ENCODE data around the gene PACS1.

Gene PACS1

DNA sequence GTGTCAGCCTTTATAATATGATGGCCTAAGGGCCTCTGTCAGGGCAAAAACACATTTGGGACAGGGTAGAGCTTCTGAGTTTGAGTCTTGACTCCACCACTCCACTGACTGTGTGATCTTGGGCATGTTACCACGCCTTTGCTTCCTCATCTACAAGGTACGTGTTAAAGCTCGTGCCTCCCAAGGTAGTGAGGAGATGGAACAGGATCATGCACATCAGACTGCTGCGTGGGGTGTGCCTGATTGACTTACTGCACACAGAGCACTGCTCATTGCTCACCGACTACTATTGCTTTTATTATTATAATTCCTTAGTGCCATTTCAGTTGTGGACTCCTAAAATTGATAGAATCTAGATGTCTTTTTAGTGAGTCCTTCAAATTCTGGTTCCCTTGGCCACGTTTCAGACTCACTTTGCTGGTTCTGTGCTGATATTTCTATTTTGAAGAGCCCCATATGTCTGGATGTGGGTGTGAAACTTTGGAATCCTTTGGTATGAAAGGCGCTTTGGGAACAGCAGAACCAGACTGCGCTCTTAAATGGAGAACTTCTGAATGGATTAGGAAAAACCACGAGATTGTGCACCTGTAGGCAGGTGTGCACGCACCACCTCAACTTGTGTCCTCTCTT lies 154.3 kb downstream of the PACS1 start:
- Histone ChIP-seq H3K4me1 (ENCODE audit: control insufficient read depth, insufficient read depth, low read length) (peaks cover 2% of the 10 kb centered on the region; the same call in 1 of the 2 replicates), H3K36me3 (ENCODE audit: control insufficient read depth, insufficient read depth, low read length) (0 out of 2 replicates have a peak, but pooled peaks cover 3% of the 10 kb centered on the region), H3K27me3 (ENCODE audit: control insufficient read depth, insufficient read depth, low read length) (no peaks in the 10 kb centered on the region), H3K27ac (ENCODE audit: low read length) (no peak overlapping the region), H3K4me3 (ENCODE audit: low read length) (no peak overlapping the region), H3K9me3 (ENCODE audit: control insufficient read depth, insufficient read depth, low read length) (no peaks in the 10 kb centered on the region)
- WGBS (ENCODE audit: insufficient coverage, insufficient read length) = no CpG with 5 or more reads among the region's 10 CpGs
- DNase-seq (ENCODE audit: low read depth, low spot score) = no peak

GRCh38 chr11:66225066-66225465 lies 155.0 kb downstream of the PACS1 start:
- Histone ChIP-seq H3K4me3 (ENCODE audit: low read length) (no peak overlapping the region), H3K4me1 (ENCODE audit: control insufficient read depth, insufficient read depth, low read length) (peaks cover 2% of the 10 kb centered on the region; the same call in 1 of the 2 replicates), H3K9me3 (ENCODE audit: control insufficient read depth, insufficient read depth, low read length) (no peaks in the 10 kb centered on the region), H3K27ac (ENCODE audit: low read length) (no peak overlapping the region), H3K27me3 (ENCODE audit: control insufficient read depth, insufficient read depth, low read length) (no peaks in the 10 kb centered on the region), H3K36me3 (ENCODE audit: control insufficient read depth, insufficient read depth, low read length) (no peaks in the 10 kb centered on the region)
- no CpG with 5 or more reads among the region's 2 CpGs for WGBS (ENCODE audit: insufficient coverage, insufficient read length)
- DNase-seq (ENCODE audit: low read depth, low spot score) = no peak

DNA sequence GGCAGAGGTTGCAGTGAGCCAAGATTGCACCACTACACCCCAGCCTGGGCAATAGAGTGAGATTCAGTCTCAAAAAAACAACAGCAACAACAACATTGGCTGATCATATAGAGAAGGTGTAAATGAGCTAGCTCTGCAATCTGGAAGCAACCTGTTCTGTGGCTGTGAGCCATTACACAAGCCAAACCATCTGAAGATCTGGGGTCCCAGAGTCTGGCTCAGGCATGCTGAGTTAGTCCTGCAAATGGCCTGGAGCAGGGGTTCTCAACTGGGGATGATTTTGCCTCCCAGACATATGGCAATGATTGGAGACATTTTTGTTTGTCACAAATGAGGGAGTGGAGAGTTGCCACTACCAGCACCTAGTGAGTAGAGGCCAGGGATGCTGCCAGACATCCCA lies 156.0 kb downstream of the PACS1 start:
- H3K27me3 ChIP-seq (ENCODE audit: control insufficient read depth, insufficient read depth, low read length) = no peaks in the 10 kb centered on the region
- H3K9me3 ChIP-seq (ENCODE audit: control insufficient read depth, insufficient read depth, low read length) = no peaks in the 10 kb centered on the region
- H3K4me3 ChIP-seq (ENCODE audit: low read length) = no peak overlapping the region
- no peak overlapping the region for H3K27ac ChIP-seq (ENCODE audit: low read length)
- no peaks in the 10 kb centered on the region for H3K36me3 ChIP-seq (ENCODE audit: control insufficient read depth, insufficient read depth, low read length)
- no peak for DNase-seq (ENCODE audit: low read depth, low spot score)
- peaks cover 2% of the 10 kb centered on the region; the same call in 1 of the 2 replicates for H3K4me1 ChIP-seq (ENCODE audit: control insufficient read depth, insufficient read depth, low read length)

- no peaks in the 10 kb centered on the region for H3K9me3 ChIP-seq (ENCODE audit: control insufficient read depth, insufficient read depth, low read length)
- no peaks in the 10 kb centered on the region for H3K36me3 ChIP-seq (ENCODE audit: control insufficient read depth, insufficient read depth, low read length)
- DNase-seq (ENCODE audit: low read depth, low spot score) = no peak
- WGBS (ENCODE audit: insufficient coverage, insufficient read length) = no CpG with 5 or more reads among the region's 5 CpGs
- no peaks in the 10 kb centered on the region for H3K27me3 ChIP-seq (ENCODE audit: control insufficient read depth, insufficient read depth, low read length)
- no peak overlapping the region for H3K4me3 ChIP-seq (ENCODE audit: low read length)
- H3K27ac ChIP-seq (ENCODE audit: low read length) = no peak overlapping the region
- no peaks in the 10 kb centered on the region for H3K4me1 ChIP-seq (ENCODE audit: control insufficient read depth, insufficient read depth, low read length)
These were observed 157.6 kb downstream of the PACS1 start for GRCh38 chr11:66227700-66228099.

GRCh38 chr11:66228521-66228920 lies 158.4 kb downstream of the PACS1 start:
- H3K36me3 ChIP-seq (ENCODE audit: control insufficient read depth, insufficient read depth, low read length) = no peaks in the 10 kb centered on the region
- H3K27me3 ChIP-seq (ENCODE audit: control insufficient read depth, insufficient read depth, low read length) = no peaks in the 10 kb centered on the region
- H3K27ac ChIP-seq (ENCODE audit: low read length) = no peak overlapping the region
- no CpG with 5 or more reads among the region's 6 CpGs for WGBS (ENCODE audit: insufficient coverage, insufficient read length)
- H3K4me1 ChIP-seq (ENCODE audit: control insufficient read depth, insufficient read depth, low read length) = no peaks in the 10 kb centered on the region
- peak; percentile 9 for DNase-seq (ENCODE audit: low read depth, low spot score)
- H3K4me3 ChIP-seq (ENCODE audit: low read length) = no peak overlapping the region
- no peaks in the 10 kb centered on the region for H3K9me3 ChIP-seq (ENCODE audit: control insufficient read depth, insufficient read depth, low read length)

DNA sequence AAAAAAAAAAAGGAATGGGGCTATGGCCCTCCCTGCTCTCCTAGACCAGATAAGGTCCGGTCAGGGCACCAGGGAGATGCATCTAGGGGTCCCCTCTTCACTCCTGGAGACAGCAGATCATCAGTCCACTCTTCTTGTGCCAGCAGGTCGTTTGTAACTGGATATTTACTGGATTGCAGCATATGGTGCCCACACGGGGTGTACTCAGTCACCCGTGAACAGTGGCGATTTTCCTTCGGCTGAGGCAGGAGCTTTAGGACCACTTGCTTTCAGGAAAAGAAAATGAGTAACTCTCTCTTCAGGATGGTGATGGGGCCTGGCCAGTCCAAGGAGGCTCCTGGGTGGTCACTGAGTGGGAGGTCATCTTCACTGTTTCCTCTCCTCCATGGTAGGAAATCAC lies 160.1 kb downstream of the PACS1 start:
- WGBS (ENCODE audit: insufficient coverage, insufficient read length) = no CpG with 5 or more reads among the region's 6 CpGs
- peaks cover 4% of the 10 kb centered on the region; the same call in 1 of the 2 replicates for H3K36me3 ChIP-seq (ENCODE audit: control insufficient read depth, insufficient read depth, low read length)
- H3K4me3 ChIP-seq (ENCODE audit: low read length) = no peak overlapping the region
- no peaks in the 10 kb centered on the region for H3K27me3 ChIP-seq (ENCODE audit: control insufficient read depth, insufficient read depth, low read length)
- no peak overlapping the region for H3K27ac ChIP-seq (ENCODE audit: low read length)
- H3K9me3 ChIP-seq (ENCODE audit: control insufficient read depth, insufficient read depth, low read length) = no peaks in the 10 kb centered on the region
- no peaks in the 10 kb centered on the region for H3K4me1 ChIP-seq (ENCODE audit: control insufficient read depth, insufficient read depth, low read length)
- DNase-seq (ENCODE audit: low read depth, low spot score) = no peak

DNA sequence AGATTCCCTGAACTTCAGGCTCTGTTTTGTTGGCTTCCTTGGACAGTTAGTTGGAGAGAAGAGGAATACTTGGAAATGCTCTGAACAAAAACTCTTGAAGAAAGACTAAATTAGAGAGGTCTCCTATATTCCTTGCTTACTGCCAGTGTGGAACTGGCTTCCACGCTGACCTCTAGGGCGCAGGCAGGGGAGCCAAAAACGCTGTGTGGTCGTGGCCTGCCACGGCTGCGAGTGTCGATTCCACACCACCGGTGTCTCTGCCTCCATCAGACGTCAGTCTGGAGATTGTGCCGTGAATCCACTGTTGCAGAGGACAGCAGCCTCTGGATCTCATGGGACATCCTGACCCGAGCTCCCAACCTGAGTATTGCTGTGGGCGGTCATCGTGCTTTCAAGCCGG lies 160.9 kb downstream of the PACS1 start:
- no peak overlapping the region for H3K27ac ChIP-seq (ENCODE audit: low read length)
- peaks cover 4% of the 10 kb centered on the region; the same call in 1 of the 2 replicates for H3K36me3 ChIP-seq (ENCODE audit: control insufficient read depth, insufficient read depth, low read length)
- WGBS (ENCODE audit: insufficient coverage, insufficient read length) = no CpG with 5 or more reads among the region's 14 CpGs
- no peaks in the 10 kb centered on the region for H3K4me1 ChIP-seq (ENCODE audit: control insufficient read depth, insufficient read depth, low read length)
- H3K4me3 ChIP-seq (ENCODE audit: low read length) = no peak overlapping the region
- DNase-seq (ENCODE audit: low read depth, low spot score) = no peak
- no peaks in the 10 kb centered on the region for H3K9me3 ChIP-seq (ENCODE audit: control insufficient read depth, insufficient read depth, low read length)
- no peaks in the 10 kb centered on the region for H3K27me3 ChIP-seq (ENCODE audit: control insufficient read depth, insufficient read depth, low read length)

GRCh38 chr11:66231561-66231960 lies 161.5 kb downstream of the PACS1 start:
- no CpG with 5 or more reads among the region's 7 CpGs for WGBS (ENCODE audit: insufficient coverage, insufficient read length)
- DNase-seq (ENCODE audit: low read depth, low spot score) = no peak
- Histone ChIP-seq H3K4me1 (ENCODE audit: control insufficient read depth, insufficient read depth, low read length) (no peaks in the 10 kb centered on the region), H3K27me3 (ENCODE audit: control insufficient read depth, insufficient read depth, low read length) (no peaks in the 10 kb centered on the region), H3K27ac (ENCODE audit: low read length) (no peak overlapping the region), H3K4me3 (ENCODE audit: low read length) (no peak overlapping the region), H3K9me3 (ENCODE audit: control insufficient read depth, insufficient read depth, low read length) (no peaks in the 10 kb centered on the region), H3K36me3 (ENCODE audit: control insufficient read depth, insufficient read depth, low read length) (peaks cover 4% of the 10 kb centered on the region; the same call in 1 of the 2 replicates)

GRCh38 chr11:66232769-66233168 lies 162.7 kb downstream of the PACS1 start:
- Histone ChIP-seq H3K4me1 (ENCODE audit: control insufficient read depth, insufficient read depth, low read length) (no peaks in the 10 kb centered on the region), H3K4me3 (ENCODE audit: low read length) (no peak overlapping the region), H3K9me3 (ENCODE audit: control insufficient read depth, insufficient read depth, low read length) (no peaks in the 10 kb centered on the region), H3K27ac (ENCODE audit: low read length) (no peak overlapping the region), H3K27me3 (ENCODE audit: control insufficient read depth, insufficient read depth, low read length) (no peaks in the 10 kb centered on the region), H3K36me3 (ENCODE audit: control insufficient read depth, insufficient read depth, low read length) (peaks cover 4% of the 10 kb centered on the region; the same call in 1 of the 2 replicates)
- WGBS (ENCODE audit: insufficient coverage, insufficient read length) = no CpG with 5 or more reads among the region's 11 CpGs
- DNase-seq (ENCODE audit: low read depth, low spot score) = no peak

DNA sequence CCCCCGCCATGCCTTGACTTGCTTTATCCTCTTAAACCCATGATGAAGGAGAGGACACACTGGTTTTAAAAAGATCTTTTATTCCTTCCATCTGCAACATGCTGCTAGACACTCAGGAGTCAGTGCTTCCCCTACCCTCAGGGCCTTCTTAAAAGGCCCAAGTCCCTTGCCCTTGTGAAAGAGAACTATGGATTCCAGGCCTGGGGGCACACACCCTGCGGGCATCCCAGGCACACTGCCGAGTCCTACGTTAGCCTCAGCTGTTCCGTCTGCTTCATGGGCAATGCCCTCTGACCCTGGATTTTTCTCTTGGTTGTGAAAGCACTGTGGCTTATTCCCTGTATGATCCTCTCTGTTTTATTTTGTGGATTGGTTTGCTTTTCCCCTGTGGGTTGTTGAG lies 163.2 kb downstream of the PACS1 start:
- no peak overlapping the region for H3K27ac ChIP-seq (ENCODE audit: low read length)
- no CpG with 5 or more reads among the region's 5 CpGs for WGBS (ENCODE audit: insufficient coverage, insufficient read length)
- H3K9me3 ChIP-seq (ENCODE audit: control insufficient read depth, insufficient read depth, low read length) = no peaks in the 10 kb centered on the region
- DNase-seq (ENCODE audit: low read depth, low spot score) = no peak
- no peaks in the 10 kb centered on the region for H3K27me3 ChIP-seq (ENCODE audit: control insufficient read depth, insufficient read depth, low read length)
- H3K36me3 ChIP-seq (ENCODE audit: control insufficient read depth, insufficient read depth, low read length) = peaks cover 4% of the 10 kb centered on the region; the same call in 1 of the 2 replicates
- no peak overlapping the region for H3K4me3 ChIP-seq (ENCODE audit: low read length)
- no peaks in the 10 kb centered on the region for H3K4me1 ChIP-seq (ENCODE audit: control insufficient read depth, insufficient read depth, low read length)

- no peak for DNase-seq (ENCODE audit: low read depth, low spot score)
- H3K4me3 ChIP-seq (ENCODE audit: low read length) = no peak overlapping the region
- H3K4me1 ChIP-seq (ENCODE audit: control insufficient read depth, insufficient read depth, low read length) = no peaks in the 10 kb centered on the region
- no peaks in the 10 kb centered on the region for H3K27me3 ChIP-seq (ENCODE audit: control insufficient read depth, insufficient read depth, low read length)
- no peaks in the 10 kb centered on the region for H3K9me3 ChIP-seq (ENCODE audit: control insufficient read depth, insufficient read depth, low read length)
- H3K27ac ChIP-seq (ENCODE audit: low read length) = no peak overlapping the region
- H3K36me3 ChIP-seq (ENCODE audit: control insufficient read depth, insufficient read depth, low read length) = peaks cover 4% of the 10 kb centered on the region; the same call in 1 of the 2 replicates
- no CpG with 5 or more reads among the region's 11 CpGs for WGBS (ENCODE audit: insufficient coverage, insufficient read length)
These were observed 165.1 kb downstream of the PACS1 start for GRCh38 chr11:66235141-66235540.
